OCI-M2 (cell line): ENCODE results near the gene DOK7.

Experiments used
- DNase-seq: peaks from one replicate; lab custom pipeline; 2025; ENCODE audit not compliant: unreplicated experiment; lab: John Stamatoyannopoulos, UW

The DOK7 gene, protein sequence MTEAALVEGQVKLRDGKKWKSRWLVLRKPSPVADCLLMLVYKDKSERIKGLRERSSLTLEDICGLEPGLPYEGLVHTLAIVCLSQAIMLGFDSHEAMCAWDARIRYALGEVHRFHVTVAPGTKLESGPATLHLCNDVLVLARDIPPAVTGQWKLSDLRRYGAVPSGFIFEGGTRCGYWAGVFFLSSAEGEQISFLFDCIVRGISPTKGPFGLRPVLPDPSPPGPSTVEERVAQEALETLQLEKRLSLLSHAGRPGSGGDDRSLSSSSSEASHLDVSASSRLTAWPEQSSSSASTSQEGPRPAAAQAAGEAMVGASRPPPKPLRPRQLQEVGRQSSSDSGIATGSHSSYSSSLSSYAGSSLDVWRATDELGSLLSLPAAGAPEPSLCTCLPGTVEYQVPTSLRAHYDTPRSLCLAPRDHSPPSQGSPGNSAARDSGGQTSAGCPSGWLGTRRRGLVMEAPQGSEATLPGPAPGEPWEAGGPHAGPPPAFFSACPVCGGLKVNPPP

GRCh38 chr4:3462790-3463415 is at the start of gene DOK7:
TSS of gene DOK7 (plus strand) at chr4:3463306. CDS start at chr4:3463376, 70 bp downstream.
- no peak for DNase-seq

DNA sequence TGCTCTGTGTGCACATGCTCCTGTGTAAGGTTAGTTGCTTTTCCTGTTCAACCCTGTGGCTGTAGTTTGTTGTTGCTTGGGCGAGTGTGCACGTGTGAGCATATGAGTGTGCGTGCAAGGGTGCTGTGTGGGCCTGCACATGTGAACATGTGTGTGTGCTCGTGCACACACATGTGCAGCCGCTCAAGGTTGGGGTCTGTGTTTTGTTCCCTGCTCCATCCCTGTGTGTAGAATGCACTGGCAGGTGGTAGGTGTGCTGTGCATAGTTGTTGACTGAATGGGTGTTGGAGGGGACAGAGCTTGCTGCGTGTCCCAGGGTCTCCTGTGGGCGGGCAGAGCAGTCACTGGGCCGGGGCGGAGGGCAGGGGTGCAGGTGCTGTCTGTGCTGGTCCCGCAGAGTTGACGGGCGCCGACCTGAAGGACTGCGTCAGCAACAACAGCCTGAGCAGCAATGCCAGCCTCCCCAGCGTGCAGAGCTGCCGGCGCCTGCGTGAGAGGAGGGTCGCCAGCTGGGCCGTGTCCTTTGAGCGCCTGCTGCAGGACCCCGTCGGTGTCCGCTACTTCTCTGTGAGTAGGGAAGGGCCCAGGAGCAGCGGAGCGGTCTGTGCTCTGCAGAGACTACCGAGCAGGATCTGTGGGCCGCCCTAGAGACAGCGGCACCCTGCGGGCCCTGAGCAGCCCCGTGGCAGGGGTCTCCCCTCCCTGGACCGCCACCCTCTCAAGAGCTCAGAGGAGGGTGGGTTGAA is 49.3 kb upstream of the DOK7 start:
- no peak for DNase-seq

- DNase-seq = no peak
These were observed 48.5 kb upstream of the DOK7 start for GRCh38 chr4:3414421-3415279.

- DNase-seq = no peak
These were observed 47.5 kb upstream of the DOK7 start for GRCh38 chr4:3415471-3416141.

- no peak for DNase-seq
These were observed 46.8 kb upstream of the DOK7 start for GRCh38 chr4:3416270-3416669.

GRCh38 chr4:3416821-3417221 is 46.3 kb upstream of the DOK7 start:
- no peak for DNase-seq

DNA sequence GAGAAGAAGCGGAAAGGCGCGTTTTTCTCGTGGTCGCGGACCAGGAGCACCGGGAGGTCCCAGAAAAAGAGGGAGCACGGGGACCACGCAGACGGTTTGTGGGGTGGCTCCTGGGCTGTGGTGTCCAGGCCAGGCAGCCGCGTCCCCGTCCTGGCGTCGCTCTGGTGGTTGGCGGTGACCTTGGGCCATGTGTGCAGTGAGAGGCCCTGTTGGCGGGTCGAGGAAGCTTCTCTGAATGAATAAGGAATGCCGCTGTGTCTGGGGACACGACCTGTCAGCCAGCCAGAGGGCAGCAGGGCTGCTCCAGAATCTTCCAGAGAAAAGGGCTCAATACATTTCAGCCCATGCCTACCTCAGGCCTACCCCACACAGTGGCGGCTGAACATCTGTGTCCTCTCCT is 45.7 kb upstream of the DOK7 start:
- no peak for DNase-seq

GRCh38 chr4:3418029-3418762 is 44.9 kb upstream of the DOK7 start:
- DNase-seq = no peak

DNA sequence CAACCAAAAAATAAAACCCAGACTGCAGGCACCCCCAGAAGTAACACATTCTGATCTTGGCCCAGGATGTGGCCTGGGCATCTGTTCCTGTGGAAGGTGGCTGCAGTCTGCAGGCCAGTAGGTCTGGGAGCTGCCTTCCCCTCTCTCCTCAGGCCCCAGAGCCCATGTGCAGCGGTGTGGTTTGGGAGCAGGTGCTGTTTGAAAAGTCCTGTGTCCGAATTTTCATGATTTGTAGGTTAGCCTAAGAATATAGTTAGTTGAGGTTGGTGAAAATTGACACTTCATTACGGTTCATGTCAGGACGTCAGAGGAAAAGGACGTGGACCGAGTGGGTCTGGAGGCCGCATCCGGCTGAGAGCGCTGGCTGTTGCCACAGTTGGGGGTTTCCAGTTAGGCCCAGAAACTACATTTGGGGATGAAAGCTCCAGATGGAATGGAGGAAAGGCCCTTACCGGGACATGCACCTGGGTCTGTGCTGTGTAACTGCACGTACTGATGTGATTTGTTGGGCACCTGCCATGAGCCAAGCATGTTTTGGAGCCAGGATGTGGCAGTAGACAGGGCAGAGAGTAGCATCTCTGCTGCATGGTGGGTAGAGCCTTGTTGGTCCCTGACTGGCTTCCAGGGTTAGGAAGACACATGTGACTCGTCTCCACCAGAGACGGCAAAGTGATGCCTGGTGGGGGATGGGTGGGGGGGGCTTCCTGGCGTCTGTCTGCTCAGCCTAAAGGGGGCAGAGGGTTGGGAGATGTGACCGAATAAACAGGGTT is 43.1 kb upstream of the DOK7 start:
- no peak for DNase-seq

- DNase-seq = no peak
These were observed 42.5 kb upstream of the DOK7 start for GRCh38 chr4:3420606-3420955.

DNA sequence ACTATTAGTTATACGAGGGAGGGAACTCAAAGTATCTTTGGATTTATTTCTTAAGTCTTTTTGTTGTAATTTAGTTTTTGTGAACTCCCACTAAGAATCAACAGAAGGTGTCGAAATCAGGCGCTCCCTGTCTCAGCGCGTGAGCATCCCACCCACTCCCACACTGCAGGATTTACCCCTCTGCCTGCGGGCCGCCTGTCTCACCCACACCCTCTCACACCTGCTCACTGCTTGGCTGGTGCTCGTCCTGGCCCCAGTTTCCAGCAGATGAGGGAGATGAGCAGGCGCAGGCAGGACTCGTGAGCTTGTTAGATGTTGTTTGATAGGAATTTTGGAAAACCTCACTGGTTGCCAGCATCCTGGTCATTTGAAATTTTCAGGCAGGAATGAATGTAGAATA is 42.1 kb upstream of the DOK7 start:
- no peak for DNase-seq

DNA sequence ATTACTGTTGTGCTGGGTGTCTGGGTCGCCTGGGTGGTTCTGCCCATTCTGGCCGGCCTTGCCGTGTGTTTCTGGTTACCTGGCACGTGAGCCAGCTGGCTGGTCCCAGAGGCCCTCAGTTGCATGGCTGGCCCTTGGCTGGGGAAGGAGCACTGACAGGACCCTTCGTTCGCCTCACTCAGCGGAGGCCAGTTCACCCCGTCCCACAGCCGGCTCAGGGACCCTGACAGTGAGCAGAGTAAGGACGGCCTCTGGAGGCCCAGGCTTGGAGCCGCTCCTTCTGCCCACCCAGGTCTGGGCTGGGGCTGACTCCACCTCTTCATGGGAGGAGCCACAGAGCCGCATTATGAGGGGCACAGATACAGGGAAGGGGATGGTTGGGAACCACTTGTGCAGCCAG is 41.6 kb upstream of the DOK7 start:
- no peak for DNase-seq

DNA sequence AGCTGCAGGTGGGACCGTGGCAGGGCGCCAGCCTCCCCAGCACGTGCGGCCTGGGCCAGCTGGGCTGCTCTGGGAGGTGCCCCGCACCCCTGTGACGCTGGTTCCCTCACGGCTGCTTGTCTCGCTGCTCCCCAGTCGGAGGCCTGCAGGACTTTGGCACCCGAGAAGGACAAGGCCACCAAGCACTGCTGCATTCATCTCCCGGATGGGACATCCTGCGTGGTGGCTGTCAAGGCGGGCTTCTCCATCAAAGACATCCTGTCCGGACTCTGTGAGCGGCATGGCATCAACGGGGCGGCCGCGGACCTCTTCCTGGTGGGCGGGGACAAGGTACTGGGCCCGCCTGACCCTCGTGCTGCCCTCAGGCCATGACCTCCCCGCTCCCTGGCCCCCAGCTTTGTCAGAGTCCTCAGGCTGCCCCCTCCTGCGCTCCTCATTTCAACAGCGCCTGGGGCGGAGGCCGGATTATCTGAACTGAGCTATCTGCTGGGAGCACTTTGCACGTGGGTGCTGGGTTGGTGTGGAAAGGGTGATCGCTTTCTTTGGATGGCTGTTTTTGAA is 40.8 kb upstream of the DOK7 start:
- DNase-seq = no peak

DNA sequence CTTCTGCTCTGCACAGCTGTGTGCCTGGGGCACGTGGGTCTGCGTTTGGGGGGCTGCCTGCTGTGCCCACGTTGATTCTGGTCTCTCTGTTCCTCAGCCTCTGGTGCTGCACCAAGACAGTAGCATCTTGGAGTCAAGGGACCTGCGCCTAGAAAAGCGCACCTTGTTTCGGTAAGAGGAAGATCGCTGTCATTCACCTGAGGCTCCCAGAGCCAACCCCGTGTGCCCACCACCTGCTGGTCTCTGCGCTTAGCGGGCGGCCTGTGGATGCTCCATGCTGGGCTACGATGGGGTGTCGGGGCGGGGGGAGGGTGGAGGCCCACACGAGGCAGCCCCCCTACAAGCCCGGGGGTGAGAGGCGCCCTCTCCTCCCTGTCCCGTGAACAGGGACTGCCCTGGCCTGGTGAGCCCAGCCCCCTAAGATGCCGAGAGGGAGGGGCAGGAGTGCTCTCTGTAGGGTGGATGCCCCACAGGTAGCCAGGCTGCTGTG is 40.3 kb upstream of the DOK7 start:
- DNase-seq = no peak

GRCh38 chr4:3423406-3423805 is 39.7 kb upstream of the DOK7 start:
- no peak for DNase-seq

DNA sequence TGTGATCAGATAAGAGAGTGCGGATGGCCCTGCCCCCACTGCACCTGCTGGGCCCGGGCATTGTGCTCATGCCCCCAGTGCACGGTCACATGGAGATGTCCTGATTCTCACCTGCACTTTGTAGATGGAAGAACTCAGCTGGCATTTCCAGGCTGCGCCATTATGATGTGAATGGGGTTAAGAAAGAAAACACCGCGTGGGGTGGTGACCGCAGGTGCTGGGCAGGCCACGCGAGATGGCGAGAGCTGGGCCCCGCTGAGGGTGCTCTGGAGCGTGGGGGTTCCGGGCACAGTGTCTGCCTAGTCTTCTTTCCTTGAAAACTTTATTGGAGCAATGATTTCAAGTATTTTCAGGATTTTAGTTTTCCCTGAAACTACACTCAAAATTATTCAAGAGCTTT is 39.2 kb upstream of the DOK7 start:
- DNase-seq = no peak

- DNase-seq = no peak
These were observed 38.5 kb upstream of the DOK7 start for GRCh38 chr4:3424522-3425095.

- no peak for DNase-seq
These were observed 36.5 kb upstream of the DOK7 start for GRCh38 chr4:3426465-3427133.
